GM12865 (cell line): ENCODE measurements around the gene TTC34.

Experiments used
- DNase-seq: peaks from one replicate; pipeline ENCODE4 v3.0.0; 2010; ENCODE audit warnings: low read depth
- H3K4me3 ChIP-seq: 2 replicates; pipeline ENCODE4 v1.5.1; 2011; ENCODE audit warnings: mild to moderate bottlenecking, low read depth, low read length, control low read depth
- TF ChIP-seq, protein P1 (sequence below): IDR thresholded peaks from 2 replicates; pipeline ENCODE4 v1.5.1; 2011; ENCODE audit warnings: low read length, control low read depth, low read depth, inconsistent platforms; ENCODE audit not compliant: insufficient read depth; ENCODE audit errors: missing control alignments

Gene TTC34

DNA sequence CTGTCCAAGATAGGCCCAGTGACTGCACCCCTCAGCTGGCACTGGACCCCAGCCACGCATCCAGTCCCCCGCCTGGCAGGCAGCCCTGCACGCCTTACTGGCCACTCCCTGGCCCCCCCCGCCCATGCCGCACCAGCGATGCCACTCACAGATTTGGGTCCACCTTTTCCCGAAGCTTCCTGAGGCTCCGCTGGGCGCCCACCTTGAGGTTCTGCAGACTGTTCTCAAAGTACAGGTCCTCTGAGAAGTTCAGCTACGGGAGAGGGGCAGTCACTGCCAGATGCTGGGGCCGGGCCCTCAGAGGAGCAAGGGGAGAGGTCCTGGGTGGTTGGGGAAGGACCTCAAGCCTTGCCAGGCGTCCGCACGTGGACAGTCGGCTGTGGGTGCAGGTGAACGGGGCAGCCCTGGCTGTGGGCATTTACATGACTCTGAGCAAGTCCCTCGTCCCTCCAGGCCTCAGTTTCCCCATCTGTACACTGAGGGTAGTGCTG lies 206.8 kb downstream of the TTC34 start:
- no peak overlapping the region for H3K4me3 ChIP-seq
- no peak for DNase-seq
- TF ChIP-seq, protein P1, sequence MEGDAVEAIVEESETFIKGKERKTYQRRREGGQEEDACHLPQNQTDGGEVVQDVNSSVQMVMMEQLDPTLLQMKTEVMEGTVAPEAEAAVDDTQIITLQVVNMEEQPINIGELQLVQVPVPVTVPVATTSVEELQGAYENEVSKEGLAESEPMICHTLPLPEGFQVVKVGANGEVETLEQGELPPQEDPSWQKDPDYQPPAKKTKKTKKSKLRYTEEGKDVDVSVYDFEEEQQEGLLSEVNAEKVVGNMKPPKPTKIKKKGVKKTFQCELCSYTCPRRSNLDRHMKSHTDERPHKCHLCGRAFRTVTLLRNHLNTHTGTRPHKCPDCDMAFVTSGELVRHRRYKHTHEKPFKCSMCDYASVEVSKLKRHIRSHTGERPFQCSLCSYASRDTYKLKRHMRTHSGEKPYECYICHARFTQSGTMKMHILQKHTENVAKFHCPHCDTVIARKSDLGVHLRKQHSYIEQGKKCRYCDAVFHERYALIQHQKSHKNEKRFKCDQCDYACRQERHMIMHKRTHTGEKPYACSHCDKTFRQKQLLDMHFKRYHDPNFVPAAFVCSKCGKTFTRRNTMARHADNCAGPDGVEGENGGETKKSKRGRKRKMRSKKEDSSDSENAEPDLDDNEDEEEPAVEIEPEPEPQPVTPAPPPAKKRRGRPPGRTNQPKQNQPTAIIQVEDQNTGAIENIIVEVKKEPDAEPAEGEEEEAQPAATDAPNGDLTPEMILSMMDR, result no peak

DNA sequence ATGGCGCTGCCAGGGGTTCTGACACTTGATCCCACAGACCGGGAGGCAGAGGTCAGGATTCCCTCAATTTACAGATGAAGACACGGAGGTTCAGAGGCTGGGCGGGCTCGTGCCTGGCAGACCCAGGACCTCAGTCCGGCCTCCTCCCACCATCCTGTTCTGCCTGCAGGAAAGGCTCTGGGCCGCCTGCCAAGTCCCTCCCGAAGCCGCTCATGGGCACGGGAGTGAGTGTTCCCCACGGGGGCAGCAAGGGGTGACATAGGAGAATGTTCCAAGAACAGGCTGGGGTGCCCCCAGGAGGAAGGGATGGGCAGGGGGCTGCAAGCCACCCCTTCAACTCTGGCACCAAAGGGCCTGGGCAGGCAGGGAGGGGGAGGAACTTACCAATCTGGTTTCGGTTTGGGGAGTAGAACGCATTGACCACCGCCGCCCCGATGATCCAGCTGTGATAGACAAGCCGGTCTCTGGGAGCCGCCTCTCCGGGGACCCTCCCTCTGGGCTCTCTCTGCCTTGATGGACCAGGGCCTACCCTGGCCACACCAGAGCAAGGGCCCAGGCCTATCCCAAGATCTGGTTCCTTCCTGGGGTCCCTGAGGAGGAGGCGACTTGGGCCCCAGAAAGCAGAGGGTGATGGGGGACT lies 207.4 kb downstream of the TTC34 start:
- TF ChIP-seq, protein P1, result no peak
- no peak for DNase-seq
- no peak overlapping the region for H3K4me3 ChIP-seq

DNA sequence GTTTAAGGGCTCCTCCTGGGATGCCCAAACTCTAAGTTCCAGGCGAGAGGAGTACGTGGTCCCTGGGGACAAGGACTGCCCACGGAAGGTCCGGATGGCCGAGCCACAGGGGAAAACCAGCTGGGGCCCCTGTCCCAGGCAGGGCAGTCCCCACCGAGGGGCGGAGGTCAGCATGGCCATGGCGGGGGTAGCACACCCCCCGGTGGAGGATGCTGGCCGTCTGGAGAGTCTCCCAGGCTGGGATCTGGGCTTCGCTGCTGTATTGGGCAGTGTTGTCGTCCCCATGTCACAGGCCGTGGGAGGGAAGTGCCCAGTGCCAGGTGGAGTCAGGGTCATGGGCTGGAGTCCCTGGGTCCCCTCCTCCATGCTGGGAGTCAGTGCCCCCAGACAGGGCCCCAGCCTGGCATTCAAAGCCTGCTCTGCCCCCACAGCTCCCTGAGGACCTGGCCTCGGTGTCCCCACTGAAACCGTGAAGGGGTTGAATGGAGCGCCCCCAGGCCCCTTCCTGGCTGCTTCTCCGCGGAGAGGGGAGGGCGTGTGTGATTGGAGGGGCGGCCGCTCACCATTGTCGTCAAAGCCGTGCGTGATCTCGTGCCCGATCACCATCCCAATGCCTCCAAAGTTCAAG lies 208.1 kb downstream of the TTC34 start:
- no peak overlapping the region for H3K4me3 ChIP-seq
- TF ChIP-seq, protein P1, result no peak
- DNase-seq, result no peak

DNA sequence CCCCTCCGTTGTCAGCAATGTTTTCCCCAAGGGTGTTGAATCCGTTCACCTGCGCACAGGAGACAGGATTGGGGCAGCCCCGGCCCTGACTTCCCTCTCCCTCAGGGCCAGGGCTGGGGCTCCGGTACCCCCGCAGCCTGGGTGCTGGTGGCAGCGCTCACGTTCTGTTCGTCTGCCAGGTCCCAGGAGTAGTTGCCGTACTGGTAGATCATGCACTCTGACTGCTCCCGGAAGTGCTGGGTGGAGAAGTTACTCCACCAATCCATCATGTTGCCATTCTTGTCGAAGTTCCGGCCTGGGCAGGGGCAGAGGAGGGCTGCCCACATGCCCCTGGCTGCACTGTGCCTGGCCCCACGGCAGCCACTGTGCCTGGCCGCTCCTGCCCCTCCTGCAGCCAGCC lies 208.8 kb downstream of the TTC34 start:
- DNase-seq, result no peak

DNA sequence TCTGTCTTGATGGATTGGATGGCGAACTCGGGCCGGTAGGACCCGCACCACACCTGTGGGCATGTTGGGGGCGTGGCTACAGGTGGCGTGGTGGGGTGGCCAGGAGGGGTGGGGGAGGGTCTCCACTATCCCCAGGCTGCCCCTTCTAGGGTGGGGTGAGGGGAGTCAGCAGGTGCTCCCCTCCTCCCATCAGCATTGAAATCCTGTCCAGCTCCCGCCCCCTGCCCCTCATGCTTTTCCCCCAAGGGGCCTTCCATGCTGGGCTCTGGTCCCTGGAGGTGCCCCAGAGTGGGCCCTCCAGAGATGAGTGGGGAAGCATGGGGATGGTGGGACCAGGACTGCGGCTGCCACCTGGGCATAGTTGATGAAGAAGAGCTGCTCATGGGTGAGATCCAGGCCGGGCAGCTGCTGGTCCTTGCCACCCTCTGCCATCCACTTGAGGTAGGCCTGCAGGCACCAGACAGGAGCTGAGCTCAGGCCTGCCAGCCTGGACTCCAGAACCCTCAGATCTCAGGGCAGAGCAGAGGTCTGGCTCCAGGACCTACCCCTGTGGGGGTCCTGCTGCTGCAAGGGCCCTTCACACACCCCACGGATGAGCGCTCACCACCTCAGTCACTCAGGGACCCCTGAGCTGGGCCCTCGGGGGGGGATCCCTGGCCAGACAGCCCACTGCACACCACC lies 209.8 kb downstream of the TTC34 start:
- no peak for DNase-seq
- no peak overlapping the region for H3K4me3 ChIP-seq
- TF ChIP-seq, protein P1, result no peak

More for the DNA sequence above, 208.8 kb downstream of the TTC34 start:
- H3K4me3 ChIP-seq, result no peak overlapping the region
- TF ChIP-seq, protein P1, result no peak

DNA sequence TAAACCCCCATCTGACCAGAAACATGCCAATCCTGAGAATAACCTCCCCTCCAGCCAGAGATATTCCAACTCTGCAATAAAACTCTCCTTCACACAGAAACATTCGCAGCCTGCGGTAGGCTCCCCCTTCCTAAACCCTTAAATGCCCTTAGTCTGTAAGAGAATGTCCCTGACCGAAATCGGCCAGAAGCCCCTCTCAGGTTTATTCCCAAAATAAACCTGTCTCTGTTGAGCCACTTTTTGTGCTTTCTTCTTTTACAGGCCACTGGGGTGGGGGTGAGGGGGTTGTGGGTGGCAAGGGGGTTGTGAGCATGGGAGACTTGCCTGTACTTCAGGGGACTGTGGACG lies 210.3 kb downstream of the TTC34 start:
- DNase-seq, result no peak
- no peak overlapping the region for H3K4me3 ChIP-seq
- TF ChIP-seq, protein P1, result no peak
